Activated T-cell treated with anti-CD3 and anti-CD28 coated beads for 4 hours (primary cell): ENCODE measurements around the gene CAMKK2.
"Not testable (repeated sequence)": the region's sequence is repeated elsewhere in the genome, so short reads cannot be mapped to it uniquely, and the experiment has no call there.

Experiments used
- DNase-seq: peaks from one replicate; pipeline ENCODE4 v3.0.0-alpha.2; 2020

CAMKK2 gene

GRCh38 chr12:121296618-121297434 is at the start of gene CAMKK2:
TSS of gene CAMKK2 (minus strand) at chr12:121296709. CDS start at chr12:121274526, 22,183 bp downstream.
- peak; percentile 85 for DNase-seq

DNA sequence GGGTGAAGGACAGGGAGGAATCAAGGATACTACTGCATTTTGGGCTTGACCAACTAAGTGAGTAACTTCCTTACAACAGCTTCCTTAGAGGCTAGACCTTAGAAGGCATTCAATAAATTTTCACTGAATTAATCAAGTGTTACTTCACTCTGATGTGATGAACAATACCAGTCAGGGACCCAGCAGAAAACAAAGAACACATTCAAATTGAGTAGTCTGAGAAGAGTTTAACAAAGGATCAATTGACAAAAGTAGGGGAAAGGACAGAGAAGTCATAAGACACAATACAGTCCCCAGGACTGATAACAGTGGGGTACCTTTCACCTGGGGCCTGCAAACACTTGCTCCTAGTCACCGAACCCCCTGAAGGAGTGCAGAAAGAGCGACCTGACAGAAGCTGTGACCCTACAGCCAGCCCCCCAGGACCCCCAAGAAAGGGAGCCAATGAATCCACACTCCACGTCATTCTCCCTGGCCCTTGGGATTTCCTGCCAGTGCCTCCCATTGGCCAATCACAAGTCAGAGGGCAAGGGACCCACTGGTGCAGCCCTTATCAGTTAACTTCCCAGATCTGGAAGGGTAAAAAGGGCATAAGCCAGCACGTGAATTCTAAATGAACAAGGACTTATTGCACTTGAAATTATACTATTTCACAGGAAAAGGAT is 48.8 kb upstream of the CAMKK2 start:
- DNase-seq: no peak

- no peak for DNase-seq
Observed at GRCh38 chr12:121344506-121344905, 48.0 kb upstream of the CAMKK2 start.

DNA sequence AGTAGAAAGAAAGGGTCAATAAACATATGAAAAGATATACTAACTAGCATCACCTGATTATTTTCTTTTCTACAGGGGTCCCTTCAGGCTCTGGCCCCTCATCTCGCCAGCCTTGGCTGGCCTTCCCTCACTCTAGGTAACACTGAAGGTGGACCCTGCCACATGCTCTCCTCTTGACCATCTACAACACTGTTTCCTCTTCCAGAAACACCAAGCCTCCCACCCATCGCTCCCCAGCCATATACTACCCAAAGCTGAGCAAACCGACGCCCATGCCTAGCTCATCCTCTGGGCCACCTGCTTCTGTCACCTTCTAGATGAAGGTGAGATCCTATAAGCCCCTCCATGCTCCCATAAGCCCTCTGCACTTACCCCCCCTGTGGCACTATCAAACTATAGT is 40.9 kb upstream of the CAMKK2 start:
- DNase-seq: no peak

DNA sequence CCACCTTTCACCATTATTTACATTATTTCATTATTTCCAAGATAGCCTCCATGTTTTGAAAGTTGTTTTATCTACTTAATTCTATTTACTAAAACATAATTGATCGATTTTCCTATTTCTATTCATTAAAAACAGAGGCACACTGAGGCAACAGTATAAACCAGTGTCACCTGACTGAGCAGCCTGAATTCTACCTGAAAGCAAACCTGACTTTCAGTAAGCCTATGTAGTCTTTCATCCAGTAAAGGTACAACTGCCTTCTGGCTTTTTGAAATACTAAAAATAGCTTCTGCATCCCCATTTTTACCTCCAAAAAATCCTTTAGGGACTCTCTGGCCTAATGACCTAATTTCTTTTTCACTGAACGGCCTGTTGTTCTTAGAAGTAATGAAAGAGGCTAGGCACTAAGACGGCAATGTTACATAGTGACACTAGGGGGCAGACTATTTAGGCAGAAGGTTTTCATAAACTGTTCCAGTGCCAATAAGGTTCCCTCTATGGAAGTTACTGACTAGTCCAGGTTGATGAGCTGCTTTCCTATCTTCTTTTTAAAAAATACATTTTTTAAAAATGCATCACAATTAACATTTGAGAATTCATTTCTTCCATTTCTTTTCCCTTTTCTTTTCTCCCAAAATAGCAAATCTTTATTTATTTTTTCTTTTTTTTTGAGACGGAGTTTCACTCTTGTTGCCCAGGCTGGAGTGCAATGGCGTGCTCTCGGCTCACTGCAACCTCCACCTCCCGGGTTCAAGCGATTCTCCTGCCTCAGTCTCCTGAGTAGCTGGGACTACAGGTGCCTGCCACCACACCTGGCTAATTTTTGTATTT is 38.2 kb upstream of the CAMKK2 start:
- DNase-seq: peak; percentile 7

- no peak for DNase-seq
Observed at GRCh38 chr12:121333747-121334146, 37.2 kb upstream of the CAMKK2 start.

- no peak for DNase-seq
Observed at GRCh38 chr12:121331248-121331647, 34.7 kb upstream of the CAMKK2 start.

DNA sequence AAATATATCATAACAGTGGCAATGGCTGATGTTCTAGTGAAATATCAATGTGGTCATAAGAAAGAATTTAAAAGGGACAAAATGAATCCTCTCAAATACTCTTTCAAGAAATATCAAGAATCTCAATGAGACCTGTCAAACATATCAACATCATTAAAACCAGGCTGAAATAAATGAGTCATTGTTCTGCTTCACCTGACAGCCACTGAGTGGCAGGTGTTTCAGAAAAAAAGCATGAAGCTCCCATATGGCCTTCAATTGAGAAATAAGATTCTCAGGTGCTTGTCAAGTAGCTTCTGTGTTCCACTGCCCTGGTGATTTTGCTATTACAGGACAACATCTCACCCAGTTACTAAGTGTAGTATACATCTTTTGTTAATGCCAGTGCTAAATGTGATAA is 34.2 kb upstream of the CAMKK2 start:
- no peak for DNase-seq

- DNase-seq: no peak
Observed at GRCh38 chr12:121330195-121330594, 33.7 kb upstream of the CAMKK2 start.

DNA sequence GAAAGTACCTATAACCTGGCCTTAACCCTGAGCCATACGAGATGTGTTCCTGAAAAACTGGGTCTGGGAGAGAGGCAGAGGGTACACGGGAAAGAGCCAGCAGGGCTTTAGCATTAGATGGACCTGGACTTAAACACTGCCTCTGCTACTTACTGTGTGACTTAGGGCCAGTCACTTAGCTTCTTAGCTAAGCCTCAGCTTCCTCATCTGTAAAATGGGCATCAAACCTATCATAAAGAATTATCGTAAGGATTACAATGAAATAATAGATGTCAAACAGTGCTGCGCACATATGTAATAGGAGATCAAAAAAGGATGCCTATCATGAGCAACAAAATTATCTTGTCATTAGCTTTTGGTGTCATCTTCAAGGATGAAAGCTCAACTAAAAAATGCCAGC is 32.1 kb upstream of the CAMKK2 start:
- DNase-seq: no peak

DNA sequence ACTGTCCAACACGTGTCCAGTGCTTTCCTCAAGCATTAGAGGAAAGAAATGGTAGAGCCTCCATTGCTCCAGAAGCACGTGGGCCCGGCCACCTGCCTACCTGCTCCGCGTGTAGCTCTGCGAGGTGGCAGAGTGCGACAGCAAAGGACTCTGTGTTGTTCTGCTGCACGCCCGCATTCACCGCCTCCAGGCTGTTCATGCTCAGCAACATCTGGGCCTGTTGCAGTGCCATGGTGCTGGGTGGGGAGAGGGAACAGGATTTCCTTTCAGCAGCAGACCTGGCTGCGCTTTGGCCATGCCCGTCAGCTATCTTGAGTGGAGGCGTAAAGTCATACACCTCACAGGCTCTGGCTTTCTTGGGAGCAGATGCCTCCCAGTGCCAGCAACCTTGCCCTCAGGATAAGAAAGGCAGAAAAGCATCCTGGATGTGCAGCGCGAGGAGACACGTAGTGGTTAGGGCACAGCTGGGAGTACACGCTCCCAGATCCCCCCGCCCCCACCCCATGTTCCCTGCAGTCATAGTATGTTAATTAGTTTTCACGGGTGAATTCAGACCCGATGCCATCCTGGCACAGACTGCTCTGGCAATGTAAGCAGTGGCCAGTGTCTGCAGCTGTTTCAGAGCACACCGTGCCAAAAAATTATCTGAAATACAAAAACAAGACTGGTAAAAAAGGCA is 30.6 kb upstream of the CAMKK2 start:
- no peak for DNase-seq

GRCh38 chr12:121325922-121326396 is 29.4 kb upstream of the CAMKK2 start:
- DNase-seq: no peak

DNA sequence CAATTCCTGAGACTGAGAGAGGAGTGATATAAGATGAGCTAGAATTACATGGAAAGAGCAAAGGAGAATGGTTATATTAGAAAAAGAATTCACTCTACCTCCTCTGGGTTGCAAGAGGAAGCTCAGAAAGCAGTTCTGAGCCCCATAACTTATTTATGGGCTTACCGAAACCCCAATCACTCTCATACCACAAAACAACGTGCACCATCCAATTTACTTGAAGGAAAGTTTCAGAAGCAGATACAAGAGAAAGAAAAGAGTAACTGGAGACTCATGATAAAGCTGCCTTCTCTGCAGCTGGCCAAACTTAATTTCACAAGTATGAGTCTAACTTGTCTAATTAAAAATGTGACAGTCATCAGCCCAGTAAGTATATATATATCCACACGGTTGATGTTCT is 27.4 kb upstream of the CAMKK2 start:
- DNase-seq: no peak

DNA sequence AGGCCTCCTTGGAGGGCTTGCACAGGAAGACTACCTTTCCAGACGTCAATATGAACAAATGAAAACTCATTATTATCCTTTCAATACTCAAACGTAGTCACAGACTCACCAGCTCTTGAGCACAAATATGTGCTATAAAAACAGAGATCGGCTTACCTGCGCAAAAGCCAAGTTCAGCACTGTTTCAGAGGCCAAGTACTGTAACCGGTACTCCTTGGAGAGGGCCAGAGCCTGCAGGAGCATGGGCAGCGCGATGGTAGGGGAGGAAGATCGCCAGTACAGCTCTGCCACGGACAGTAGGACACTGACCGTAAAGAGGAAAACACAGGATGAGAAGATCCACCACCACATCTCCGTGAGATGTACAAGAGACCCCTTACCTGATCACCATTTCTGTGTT is 21.6 kb upstream of the CAMKK2 start:
- no peak for DNase-seq

DNA sequence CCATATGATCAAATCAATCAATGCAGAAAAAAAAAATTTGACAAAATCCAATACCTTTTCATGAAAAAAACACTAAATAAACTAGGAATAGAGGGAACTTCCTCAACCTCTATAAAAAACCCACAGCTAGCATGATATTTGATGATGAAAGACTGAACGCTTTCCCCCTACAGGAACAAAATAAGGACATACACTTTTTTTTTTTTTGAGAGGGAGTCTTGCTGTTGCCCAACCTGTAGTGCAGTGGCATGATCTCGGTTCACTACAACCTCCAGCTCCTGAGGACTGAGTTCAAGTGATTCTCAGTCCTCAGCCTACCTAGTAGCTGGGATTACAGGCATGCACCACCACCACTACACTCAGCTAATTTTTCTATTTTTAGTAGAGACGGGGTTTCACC is 17.9 kb upstream of the CAMKK2 start:
- no peak for DNase-seq

DNA sequence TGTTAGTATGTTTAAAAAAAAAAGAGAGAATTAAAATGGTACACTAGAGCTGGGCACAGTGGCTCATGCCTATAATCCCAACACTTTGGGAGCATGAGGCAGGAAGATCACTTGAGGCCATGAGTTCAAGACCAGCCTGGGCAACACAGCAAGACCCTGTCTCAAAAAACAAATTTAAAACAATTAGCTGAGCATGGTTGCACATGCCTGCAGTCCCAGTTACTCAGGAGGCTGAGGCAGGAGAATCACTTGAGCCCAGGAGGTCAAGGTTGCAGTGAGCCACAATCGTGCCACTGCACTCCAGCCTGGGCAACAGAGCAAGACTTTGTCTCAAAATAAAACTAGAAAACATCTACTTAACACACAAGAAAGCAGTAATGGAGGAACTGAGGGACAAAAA is 13.7 kb upstream of the CAMKK2 start:
- DNase-seq: not testable (repeated sequence)

DNA sequence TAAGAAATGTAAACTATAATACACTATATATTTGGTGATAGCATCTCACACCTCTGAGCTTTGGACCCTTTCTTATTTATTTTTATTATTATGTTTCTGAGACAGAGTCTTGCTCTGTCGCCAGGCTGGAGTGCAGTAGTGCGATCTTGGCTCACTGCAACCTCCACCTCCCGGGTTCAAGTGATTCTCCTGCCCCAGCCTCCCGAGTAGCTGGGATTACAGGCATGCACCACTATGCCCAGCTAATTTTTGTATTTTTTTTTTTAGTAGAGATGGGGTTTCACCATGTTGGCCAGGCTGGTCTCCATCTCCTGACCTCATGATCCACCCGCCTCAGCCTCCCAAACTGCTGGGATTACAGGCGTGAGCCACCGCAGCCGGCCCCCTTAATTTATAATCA is 10.9 kb upstream of the CAMKK2 start:
- not testable (repeated sequence) for DNase-seq

DNA sequence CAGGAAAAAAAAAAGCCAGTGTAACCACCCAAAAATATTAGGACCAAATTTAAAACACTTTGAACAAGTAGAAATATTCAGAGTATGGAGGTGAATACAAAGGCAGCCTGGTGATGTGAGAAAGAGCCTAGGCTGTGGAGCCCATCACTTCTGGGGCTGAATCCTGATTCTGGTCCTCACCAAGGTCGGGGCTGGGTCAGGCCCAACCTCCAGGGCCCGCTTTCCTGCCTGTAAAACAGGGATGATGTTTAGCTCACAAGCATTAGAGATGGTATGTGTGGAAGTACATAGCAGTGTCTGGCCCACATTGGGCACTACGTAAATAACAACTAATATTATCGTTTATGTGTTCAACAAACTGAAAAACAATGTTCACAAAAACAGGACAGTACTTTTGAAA is 7.8 kb upstream of the CAMKK2 start:
- no peak for DNase-seq

DNA sequence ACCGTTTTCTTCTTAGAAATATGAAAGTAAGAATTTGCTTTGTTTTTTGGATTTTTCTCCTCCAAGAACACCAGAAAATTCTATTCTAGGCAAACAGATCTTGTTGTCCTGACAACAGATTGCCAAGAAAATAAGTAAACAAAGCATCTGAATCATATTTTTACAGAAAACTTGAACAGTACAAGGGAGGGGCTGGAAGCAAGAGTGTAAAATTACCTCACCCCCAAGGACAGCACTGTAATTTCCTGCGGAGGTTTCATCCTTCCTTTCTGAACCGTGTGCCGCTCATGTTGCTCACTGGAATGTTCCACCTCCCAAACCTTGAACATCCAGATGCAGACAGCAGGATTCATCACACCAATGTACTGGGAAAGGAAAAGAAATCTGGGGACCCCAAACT is 5.4 kb upstream of the CAMKK2 start:
- no peak for DNase-seq

DNA sequence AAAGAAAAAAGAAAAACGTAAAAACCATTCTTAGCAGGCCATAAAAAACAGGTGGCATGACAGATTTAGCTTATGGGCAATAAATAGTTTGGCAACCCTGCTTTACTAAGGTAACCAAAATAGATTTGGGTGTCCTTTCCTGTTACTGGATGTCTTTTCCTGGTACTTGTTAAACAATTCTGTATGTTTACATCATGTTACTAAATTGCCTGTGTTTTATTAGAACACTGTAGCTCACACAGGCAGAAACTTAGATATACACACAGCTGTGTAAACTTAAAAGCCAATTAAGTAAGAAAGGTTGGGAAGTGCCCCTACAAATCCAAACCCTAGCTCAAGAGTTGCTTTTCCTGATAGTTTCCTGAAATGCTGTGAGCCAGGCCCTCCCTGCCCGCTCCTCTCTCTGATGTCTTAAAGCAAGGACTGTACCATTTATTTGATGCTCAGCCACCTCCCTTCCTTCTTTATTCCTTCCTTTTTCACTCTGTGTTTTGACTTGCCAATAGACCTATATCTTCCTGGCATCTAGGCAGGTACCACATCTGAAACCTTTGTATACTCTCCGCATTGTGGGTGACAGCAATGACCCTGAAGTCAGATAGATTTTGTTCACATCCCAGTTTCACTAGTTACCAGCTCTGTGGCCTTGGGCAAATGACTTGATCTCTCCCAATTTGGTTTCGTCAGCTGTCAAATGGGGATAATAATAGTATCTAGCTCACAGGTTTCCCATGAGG is 3.7 kb upstream of the CAMKK2 start:
- no peak for DNase-seq

DNA sequence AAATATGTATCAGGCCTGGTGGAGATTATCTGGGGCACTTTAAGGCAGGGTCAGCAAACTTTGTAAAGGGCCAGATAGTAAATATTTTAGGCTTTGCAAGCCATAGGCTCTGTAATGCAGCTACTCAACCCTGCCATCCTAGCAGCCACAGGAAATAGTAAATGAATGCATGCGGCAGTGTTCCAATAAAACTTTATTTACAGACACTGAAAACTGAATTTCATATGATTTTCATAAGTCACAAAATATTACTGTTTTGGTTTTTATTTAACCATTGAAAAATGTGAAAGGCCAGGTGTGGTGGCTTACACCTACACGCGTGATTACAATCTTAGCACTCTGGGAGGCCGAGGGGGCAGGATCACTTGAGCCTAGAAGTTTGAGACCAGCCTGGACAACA is 3.2 kb upstream of the CAMKK2 start:
- DNase-seq: no peak

- DNase-seq: not testable (repeated sequence)
Observed at GRCh38 chr12:121298411-121298810, 1.9 kb upstream of the CAMKK2 start.
